SK-N-SH (cell line): ENCODE data around the gene MACROD2. TPM values are rescaled to one million over a fixed set of nuclear protein-coding genes. Genes with fewer than 3 reads are reported as not detected.

Experiments
- CTCF ChIA-PET: fragments of 300-600, 350-600 bp; formaldehyde crosslinking; extraction: SDS; loops from one replicate; lab custom pipeline; 2021; lab: Yijun Ruan, JAX
- POLR2A ChIA-PET: fragments of 350-600 bp; sonication (Branson Sonifier 250); formaldehyde crosslinking; extraction: SDS; loops from one replicate; lab custom pipeline; 2020; ENCODE audit warnings: antibody characterized with exemption, inconsistent platforms; lab: Yijun Ruan, JAX
- DNase-seq: peaks from one replicate; pipeline ENCODE4 v3.0.0; 2012
- H2AFZ ChIP-seq: fragments of 200-600 bp; sonication (generic); 2 replicates; pipeline ENCODE4 v1.8.1; 2016; ENCODE audit warnings: antibody characterized with exemption, mild to moderate bottlenecking, low read depth
- H3F3A ChIP-seq: fragments of 200-600 bp; sonication (generic); replicated peaks from 2 replicates; pipeline ENCODE3; 2016; ENCODE audit warnings: antibody characterized with exemption, mild to moderate bottlenecking; ENCODE audit not compliant: insufficient read depth
- H3K27ac ChIP-seq, 2 experiments: fragments of 200-500 bp in 1 of 2; fragments of 200-600 bp in 1 of 2; sonication (Bioruptor generic) in 1 of 2; sonication (generic), shearing (Covaris generic) in 1 of 2; 2 replicates each; pipeline versions ENCODE4 v1.5.1 to v1.6.1; 2014 to 2016; ENCODE audit warnings: low read depth in 2 of 2, inconsistent platforms in 1 of 2, low read length in 1 of 2, mild to moderate bottlenecking in 1 of 2, mixed read lengths in 1 of 2
- H3K27me3 ChIP-seq: fragments of 200-600 bp; sonication (generic), shearing (Covaris generic); 2 replicates; pipeline ENCODE4 v1.6.1; 2016; ENCODE audit warnings: mixed run types; ENCODE audit not compliant: insufficient read depth
- H3K36me3 ChIP-seq, 2 experiments: fragments of 200-500 bp in 1 of 2; fragments of 200-600 bp in 1 of 2; sonication (Bioruptor generic) in 1 of 2; sonication (generic) in 1 of 2; replicated peaks in 1 of 2; 2 replicates each; pipeline versions ENCODE3 to v1.5.1; 2014 to 2016; ENCODE audit warnings: low read length in 1 of 2, mild to moderate bottlenecking in 1 of 2; ENCODE audit not compliant: insufficient read depth in 2 of 2, control insufficient read depth in 1 of 2
- H3K4me1 ChIP-seq, 2 experiments: fragments of 200-500 bp in 1 of 2; fragments of 200-600 bp in 1 of 2; sonication (Bioruptor generic) in 1 of 2; sonication (generic), shearing (Covaris generic) in 1 of 2; 2 replicates each; pipeline versions ENCODE4 v1.5.1 to v1.6.1; 2014 to 2016; ENCODE audit warnings: low read depth in 1 of 2, low read length in 1 of 2, mixed run types in 1 of 2; ENCODE audit not compliant: insufficient read depth in 2 of 2, control insufficient read depth in 1 of 2
- H3K4me2 ChIP-seq: fragments of 200-600 bp; sonication (generic), shearing (Covaris generic); 2 replicates; pipeline ENCODE4 v1.6.1; 2017; ENCODE audit warnings: mixed run types
- H3K4me3 ChIP-seq, 2 experiments: fragments of 200-500 bp in 1 of 2; fragments of 200-600 bp in 1 of 2; sonication (Bioruptor generic) in 1 of 2; sonication (generic), shearing (Covaris generic) in 1 of 2; 2 replicates each; pipeline versions ENCODE4 v1.5.1 to v1.8.1; 2014 to 2016; ENCODE audit warnings: low read depth in 2 of 2, inconsistent platforms in 1 of 2, low read length in 1 of 2, mild to moderate bottlenecking in 1 of 2, mixed read lengths in 1 of 2, moderate library complexity in 1 of 2
- H3K79me2 ChIP-seq: fragments of 200-600 bp; sonication (generic); 2 replicates; pipeline ENCODE4 v1.8.1; 2017; ENCODE audit warnings: mild to moderate bottlenecking; ENCODE audit not compliant: insufficient read depth
- H3K9ac ChIP-seq: fragments of 200-600 bp; sonication (generic); 2 replicates; pipeline ENCODE4 v1.6.1; 2017; ENCODE audit warnings: mixed run types
- H3K9me2 ChIP-seq: fragments of 200-600 bp; sonication (generic); 2 replicates; pipeline ENCODE4 v1.6.1; 2017; ENCODE audit warnings: mixed run types
- H3K9me3 ChIP-seq: fragments of 200-600 bp; sonication (generic); 2 replicates; pipeline ENCODE4 v1.6.1; 2017; ENCODE audit warnings: mixed run types, mild to moderate bottlenecking, moderate library complexity
- H4K20me1 ChIP-seq: fragments of 200-600 bp; sonication (generic); 2 replicates; pipeline ENCODE4 v1.6.1; 2017; ENCODE audit warnings: mild to moderate bottlenecking, mixed run types; ENCODE audit not compliant: insufficient read depth
- CHD2 ChIP-seq: fragments of 150-350 bp; IDR thresholded peaks from 2 replicates; pipeline ENCODE4 v1.6.1; 2018; ENCODE audit warnings: low read length; ENCODE audit not compliant: partially characterized antibody
- EP300 ChIP-seq, 2 experiments: IDR thresholded peaks; 2 replicates each; pipeline versions ENCODE4 v1.4.0 to v1.6.1; 2012; ENCODE audit warnings: borderline replicate concordance in 1 of 2, low read depth in 1 of 2, low read length in 1 of 2
- EZH2phosphoT487 ChIP-seq: fragments of 200-600 bp; sonication (generic); IDR thresholded peaks from 2 replicates; pipeline ENCODE4 v1.6.1; 2017; ENCODE audit warnings: low read depth, mixed run types, mild to moderate bottlenecking, antibody characterized with exemption, moderate library complexity, borderline replicate concordance
- FOSL2 ChIP-seq: IDR thresholded peaks from 2 replicates; pipeline ENCODE4 v1.4.0; 2012; ENCODE audit warnings: low read depth, mild to moderate bottlenecking, moderate library complexity, borderline replicate concordance
- FOXJ3 ChIP-seq: sonication (generic); formaldehyde crosslinking; IDR thresholded peaks from 2 replicates; pipeline ENCODE4 v1.5.1; 2020; ENCODE audit warnings: mild to moderate bottlenecking, missing genetic modification reagents
- FOXM1 ChIP-seq: IDR thresholded peaks from 2 replicates; pipeline ENCODE4 v1.4.0; 2012; ENCODE audit warnings: low read depth, mild to moderate bottlenecking
- GABPA ChIP-seq: IDR thresholded peaks from 2 replicates; pipeline ENCODE4 v1.4.0; 2012; ENCODE audit warnings: low read depth, mild to moderate bottlenecking
- GATA2 ChIP-seq: sonication (generic); formaldehyde crosslinking; IDR thresholded peaks from 2 replicates; pipeline ENCODE4 v1.5.0; 2020; ENCODE audit warnings: mild to moderate bottlenecking, missing genetic modification reagents
- IRF3 ChIP-seq: fragments of 150-350 bp; IDR thresholded peaks from 2 replicates; pipeline ENCODE4 v1.6.1; 2016; ENCODE audit warnings: mild to moderate bottlenecking, low read depth, low read length
- MEF2A ChIP-seq: IDR thresholded peaks from 2 replicates; pipeline ENCODE4 v1.4.0; 2012; ENCODE audit warnings: low read depth, borderline replicate concordance
- MXI1 ChIP-seq: IDR thresholded peaks from 2 replicates; pipeline ENCODE4 v1.6.1; 2012; ENCODE audit warnings: mild to moderate bottlenecking, low read depth, low read length, improper control_type of control experiment
- PBX3 ChIP-seq: IDR thresholded peaks from 2 replicates; pipeline ENCODE4; 2012
- RAD21 ChIP-seq: IDR thresholded peaks from 2 replicates; pipeline ENCODE4 v1.6.1; 2012; ENCODE audit warnings: mild to moderate bottlenecking, low read length
- RCOR1 ChIP-seq: fragments of 150-350 bp; IDR thresholded peaks from 2 replicates; pipeline ENCODE4 v1.6.1; 2017; ENCODE audit warnings: antibody characterized with exemption, low read length
- RFX5 ChIP-seq: IDR thresholded peaks from 2 replicates; pipeline ENCODE4 v1.6.1; 2012; ENCODE audit warnings: mild to moderate bottlenecking, improper control_type of control experiment, low read length
- SIN3A ChIP-seq: IDR thresholded peaks from 2 replicates; pipeline ENCODE4 v1.6.1; 2012; ENCODE audit warnings: low read depth, mild to moderate bottlenecking, low read length, moderate library complexity, borderline replicate concordance
- TAF1 ChIP-seq: IDR thresholded peaks from 2 replicates; pipeline ENCODE4 v1.6.1; 2012; ENCODE audit warnings: low read depth, mild to moderate bottlenecking, low read length, moderate library complexity, borderline replicate concordance
- TCF12 ChIP-seq: IDR thresholded peaks from 2 replicates; pipeline ENCODE4 v1.4.0; 2012
- TEAD4 ChIP-seq: IDR thresholded peaks from 2 replicates; pipeline ENCODE4 v1.4.0; 2012; ENCODE audit warnings: mild to moderate bottlenecking, borderline replicate concordance; ENCODE audit not compliant: insufficient read depth
- USF1 ChIP-seq: IDR thresholded peaks from 2 replicates; pipeline ENCODE4 v1.4.0; 2012; ENCODE audit warnings: low read depth, borderline replicate concordance
- USF2 ChIP-seq: fragments of 150-350 bp; IDR thresholded peaks from 2 replicates; pipeline ENCODE4 v1.6.1; 2017; ENCODE audit warnings: antibody characterized with exemption, low read length, low read depth, borderline replicate concordance
- WGBS: methylation state at CpG from one replicate; pipeline ENCODE4 v1.1.6; 2017; ENCODE audit warnings: low lambda C conversion rate; 5-methylcytosine and 5-hydroxymethylcytosine counted together
- polyA plus RNA-seq, 3 experiments: library from polyadenylated mRNA; depleted of rRNA; stranded (reverse); fragments of >200 nt; gene quantifications; 2 replicates each; pipeline ENCODE4 v1.2.3, GENCODE V29; 2012
- TF ChIP-seq, protein P1 (sequence below): IDR thresholded peaks from 2 replicates; pipeline ENCODE4 v1.4.0; 2012; ENCODE audit warnings: low read depth, borderline replicate concordance

The MACROD2 gene
- polyA plus RNA-seq, 1 of the 3 experiments (the other 2 are of a cell fraction), result 0.33 TPM

- no peak for TF ChIP-seq PBX3
- TF ChIP-seq FOXM1, result no peak
- TF ChIP-seq USF2, result no peak
- no peak for TF ChIP-seq CHD2
- no peak for TF ChIP-seq SIN3A
- TF ChIP-seq RCOR1, result no peak
- TF ChIP-seq EP300 (IDR thresholded peaks at IDR 0.05; ENCODE audit: borderline replicate concordance in 1 of 2, low read depth in 1 of 2, low read length in 1 of 2), result no peak
- TF ChIP-seq TEAD4, result no peak
- no peak for TF ChIP-seq FOSL2
- no peak for TF ChIP-seq EZH2phosphoT487
- TF ChIP-seq TCF12, result no peak
- TF ChIP-seq, all 33 proteins: peak for 0
These were observed 1321.2 kb downstream of the MACROD2 start (continued) for GRCh38 chr20:15316556-15316955.

GRCh38 chr20:15317546-15318232 lies 1322.4 kb downstream of the MACROD2 start:
- Histone ChIP-seq H3K9me3 (no peaks in the 10 kb centered on the region), H3K79me2 (no peaks in the 10 kb centered on the region), H2AFZ (no peak overlapping the region), H3K4me3 (no peak overlapping the region), H3K4me1 (no peaks in the 10 kb centered on the region), H3K36me3 (no peaks in the 10 kb centered on the region), H3K9ac (no peak overlapping the region), H3K27ac (no peak overlapping the region), H3F3A (no peaks in the 10 kb centered on the region), H3K27me3 (no peaks in the 10 kb centered on the region), H3K4me2 (no peak overlapping the region), H4K20me1 (no peaks in the 10 kb centered on the region), H3K9me2 (no peaks in the 10 kb centered on the region)
- 45% methylated on average over 2 of the region's 2 CpGs for WGBS
- CTCF ChIA-PET, result no interaction called here
- no peak for DNase-seq
- POLR2A ChIA-PET, result no interaction called here
- TF ChIP-seq TCF12 (no peak), CHD2 (no peak), RFX5 (no peak), FOXJ3 (no peak), USF1 (no peak), TAF1 (no peak), RAD21 (no peak), MXI1 (no peak), MEF2A (no peak), IRF3 (no peak), GABPA (no peak), GATA2 (CRISPR knock-in tag) (no peak), PBX3 (no peak), FOXM1 (no peak)
- TF ChIP-seq, protein P1, sequence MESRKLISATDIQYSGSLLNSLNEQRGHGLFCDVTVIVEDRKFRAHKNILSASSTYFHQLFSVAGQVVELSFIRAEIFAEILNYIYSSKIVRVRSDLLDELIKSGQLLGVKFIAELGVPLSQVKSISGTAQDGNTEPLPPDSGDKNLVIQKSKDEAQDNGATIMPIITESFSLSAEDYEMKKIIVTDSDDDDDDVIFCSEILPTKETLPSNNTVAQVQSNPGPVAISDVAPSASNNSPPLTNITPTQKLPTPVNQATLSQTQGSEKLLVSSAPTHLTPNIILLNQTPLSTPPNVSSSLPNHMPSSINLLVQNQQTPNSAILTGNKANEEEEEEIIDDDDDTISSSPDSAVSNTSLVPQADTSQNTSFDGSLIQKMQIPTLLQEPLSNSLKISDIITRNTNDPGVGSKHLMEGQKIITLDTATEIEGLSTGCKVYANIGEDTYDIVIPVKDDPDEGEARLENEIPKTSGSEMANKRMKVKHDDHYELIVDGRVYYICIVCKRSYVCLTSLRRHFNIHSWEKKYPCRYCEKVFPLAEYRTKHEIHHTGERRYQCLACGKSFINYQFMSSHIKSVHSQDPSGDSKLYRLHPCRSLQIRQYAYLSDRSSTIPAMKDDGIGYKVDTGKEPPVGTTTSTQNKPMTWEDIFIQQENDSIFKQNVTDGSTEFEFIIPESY, result no peak
